DMS153 (cell line): ENCODE data around the gene USP20.

ENCODE experiments used
- DNase-seq: peaks from one replicate; lab custom pipeline; 2025; lab: John Stamatoyannopoulos, UW

The USP20 gene

DNA sequence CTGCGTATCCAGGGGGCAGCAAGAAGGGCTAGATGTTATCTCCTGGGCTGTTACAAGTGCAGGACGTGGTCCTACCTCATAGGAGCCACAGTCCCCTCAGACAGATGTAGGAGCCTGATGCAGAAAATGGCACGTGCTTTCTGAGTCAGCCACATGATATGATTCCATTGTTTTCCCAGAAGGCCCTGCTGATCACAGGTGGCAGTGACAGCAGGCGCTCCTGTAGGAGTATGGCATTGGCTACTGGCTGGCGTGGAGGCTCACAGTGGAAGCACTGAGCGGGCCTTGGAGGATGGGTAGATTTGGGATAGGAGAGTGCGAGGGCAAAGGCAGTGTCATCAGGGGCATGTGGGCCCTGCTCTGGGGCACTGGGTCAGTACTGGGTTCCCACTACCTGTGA, 21.9 kb downstream of the USP20 start:
- no peak for DNase-seq

DNA sequence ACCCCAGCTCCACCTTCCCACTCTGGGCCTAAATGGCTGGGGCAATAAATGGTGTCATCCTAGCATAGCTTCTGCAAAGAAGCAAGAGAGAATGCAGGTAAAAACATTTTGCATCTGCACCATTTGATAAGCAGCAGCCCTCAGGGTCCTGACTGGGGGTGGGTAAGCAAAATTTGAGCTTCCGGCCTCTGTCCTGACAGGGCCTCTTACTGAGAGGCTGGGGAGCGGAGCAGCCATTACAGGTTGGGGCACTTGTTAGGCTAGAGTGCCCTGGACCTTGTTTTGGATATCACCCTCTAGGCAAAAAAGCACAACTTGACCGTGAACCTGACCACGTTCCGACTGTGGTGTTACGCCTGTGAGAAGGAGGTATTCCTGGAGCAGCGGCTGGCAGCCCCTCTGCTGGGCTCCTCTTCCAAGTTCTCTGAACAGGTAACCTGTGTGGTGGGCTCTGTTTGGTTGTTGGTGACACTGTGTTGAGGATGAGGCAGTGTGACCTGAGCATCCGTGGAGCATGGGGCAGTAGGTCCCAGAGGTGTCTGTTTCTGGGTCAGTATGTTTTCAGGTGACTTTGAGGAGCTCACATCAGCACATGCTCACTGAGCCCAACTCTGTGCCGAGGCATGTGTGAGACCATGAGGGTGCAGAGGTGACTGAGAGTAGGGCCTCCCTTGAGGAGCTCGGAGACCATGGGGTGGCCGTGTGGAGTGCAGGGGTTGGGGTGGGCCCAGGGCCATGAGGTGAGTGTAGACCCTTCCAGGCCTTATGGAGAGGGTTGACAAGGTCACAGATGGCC, 23.1 kb downstream of the USP20 start:
- DNase-seq = no peak

DNA sequence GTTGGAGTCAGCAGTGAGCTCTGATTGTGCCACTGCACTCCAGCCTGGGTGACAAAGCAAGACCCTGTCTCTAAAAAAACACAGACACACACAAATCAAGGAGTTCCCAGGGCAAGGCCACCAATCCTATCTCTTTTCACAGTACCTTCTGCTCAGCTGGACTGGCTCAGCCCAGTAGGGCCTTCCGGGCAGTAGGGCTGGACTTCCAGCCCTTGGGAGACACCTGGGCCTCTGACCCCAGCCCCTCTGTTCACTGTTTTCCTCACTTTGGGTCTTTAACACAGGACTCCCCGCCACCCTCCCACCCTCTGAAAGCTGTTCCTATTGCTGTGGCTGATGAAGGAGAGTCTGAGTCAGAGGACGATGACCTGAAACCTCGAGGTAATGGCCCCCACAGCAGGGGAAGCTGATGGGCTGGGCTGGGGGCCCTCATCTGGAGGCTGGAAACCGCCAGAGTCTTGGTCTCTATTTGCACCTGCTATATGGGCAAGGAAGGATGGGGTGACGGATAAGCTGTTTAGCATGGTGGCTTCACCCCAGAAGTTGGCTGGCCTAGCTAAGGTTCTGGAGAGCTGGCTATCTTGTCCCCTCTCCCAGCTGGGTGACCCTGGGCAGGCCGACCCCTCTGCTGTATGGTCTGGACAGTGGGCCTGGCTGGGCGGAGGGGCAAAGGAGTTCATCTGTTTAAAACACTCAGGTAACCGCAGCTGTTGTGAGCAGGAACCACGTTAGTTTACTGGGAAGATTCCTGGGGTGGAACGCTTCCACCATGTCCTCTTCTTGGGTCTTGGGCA, 25.6 kb downstream of the USP20 start:
- no peak for DNase-seq

DNA sequence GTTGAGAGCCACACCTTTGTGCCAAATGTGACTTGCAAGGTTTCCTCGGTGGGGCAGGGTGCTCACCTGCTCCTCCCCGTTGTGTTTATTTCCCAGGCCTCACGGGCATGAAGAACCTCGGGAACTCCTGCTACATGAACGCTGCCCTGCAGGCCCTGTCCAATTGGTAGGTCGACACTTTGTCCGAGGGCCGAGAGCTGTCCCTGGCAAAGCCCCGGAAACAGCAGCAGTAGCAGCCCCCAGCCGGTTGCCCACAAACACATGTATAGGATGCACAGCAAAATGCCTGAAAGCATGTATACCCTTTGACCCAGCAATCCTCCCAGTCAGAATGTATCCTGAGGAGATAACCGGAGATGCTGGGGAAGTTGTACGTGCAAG, 26.2 kb downstream of the USP20 start:
- DNase-seq = no peak

DNA sequence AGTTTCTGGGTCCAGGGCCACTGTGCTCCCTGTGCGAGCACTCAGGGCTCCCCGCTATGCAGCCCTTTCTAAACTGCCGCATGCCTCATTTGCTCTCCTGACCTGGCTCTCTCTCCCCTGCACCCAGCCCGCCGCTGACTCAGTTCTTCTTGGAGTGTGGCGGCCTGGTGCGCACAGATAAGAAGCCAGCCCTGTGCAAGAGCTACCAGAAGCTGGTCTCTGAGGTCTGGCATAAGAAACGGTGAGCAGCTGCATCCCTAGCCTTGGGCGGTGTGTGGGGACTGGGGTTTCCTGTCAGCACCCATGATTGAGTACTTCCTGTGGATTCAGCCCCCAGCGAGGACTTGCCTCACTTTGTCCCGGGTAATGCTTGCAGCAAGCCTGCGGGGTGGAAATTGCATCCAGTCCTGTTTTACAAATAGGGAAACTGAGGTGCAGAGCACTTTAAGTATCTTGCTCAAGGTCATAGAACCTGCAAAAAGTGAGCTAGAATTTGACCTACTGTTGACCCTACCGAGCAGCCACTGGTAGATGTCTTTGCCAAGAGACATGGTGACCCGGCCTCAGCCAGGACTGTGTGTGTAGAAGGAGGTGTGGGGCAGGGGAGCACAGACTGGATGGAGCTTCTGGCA, 27.9 kb downstream of the USP20 start:
- no peak for DNase-seq

DNA sequence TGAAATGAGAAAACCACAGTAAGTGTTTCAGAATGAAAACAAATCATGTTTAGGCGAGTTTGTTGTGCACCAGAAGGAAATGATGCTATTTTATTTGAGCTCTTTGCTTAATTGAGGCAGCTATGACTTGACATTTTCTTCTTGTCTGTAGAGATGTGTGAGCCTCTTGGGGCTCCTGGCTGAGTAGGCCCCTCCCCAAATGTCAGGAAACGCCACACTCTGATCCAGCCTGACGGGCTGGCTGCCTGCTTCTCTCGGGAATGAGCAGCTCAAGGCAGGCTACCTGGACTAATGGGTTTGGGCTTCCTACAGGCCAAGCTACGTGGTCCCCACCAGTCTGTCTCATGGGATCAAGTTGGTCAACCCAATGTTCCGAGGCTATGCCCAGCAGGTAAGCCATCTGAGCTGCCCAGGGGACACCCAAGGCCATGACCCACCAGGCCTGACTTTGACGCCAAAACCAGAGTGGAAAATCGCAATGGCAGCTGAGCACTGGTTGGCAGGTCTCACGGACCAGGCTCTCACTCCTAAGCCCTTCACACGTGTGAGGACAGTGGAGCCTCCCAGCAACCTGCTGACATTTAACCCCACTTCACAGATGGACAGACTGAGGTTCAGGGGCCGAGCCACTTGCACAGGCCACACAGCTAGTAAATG, 29.9 kb downstream of the USP20 start:
- no peak for DNase-seq

DNA sequence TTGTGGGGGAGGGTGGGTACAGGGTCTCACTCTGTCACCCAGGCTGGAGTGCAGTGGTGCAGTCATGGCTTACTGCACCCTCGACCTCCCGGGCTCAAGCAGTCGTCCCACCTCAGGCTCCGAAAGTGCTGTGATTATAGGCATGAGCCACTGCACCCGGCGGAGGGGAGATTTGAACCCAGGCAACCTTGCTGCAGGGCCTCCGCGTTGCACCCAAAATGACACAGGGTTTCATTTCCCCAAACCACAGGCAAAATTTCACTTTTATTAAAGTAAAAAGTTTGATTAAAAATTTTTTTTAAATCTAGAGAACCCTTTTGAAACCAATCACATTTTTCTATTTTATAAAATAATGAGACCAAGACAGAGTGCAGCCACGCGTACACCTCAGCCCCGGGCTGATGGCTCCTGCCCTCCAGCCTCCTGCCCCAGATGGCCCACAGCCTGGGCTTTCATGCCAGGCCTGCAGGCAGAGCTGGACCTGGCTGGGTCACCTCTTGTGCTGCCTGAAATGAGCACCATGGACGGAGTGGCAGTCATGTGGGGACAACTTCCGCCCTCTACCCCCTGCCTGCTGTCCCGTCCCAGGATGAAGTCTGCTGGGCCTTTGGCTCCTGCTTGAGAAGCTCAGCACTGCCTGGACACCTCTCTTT, 30.5 kb downstream of the USP20 start:
- DNase-seq = no peak

DNA sequence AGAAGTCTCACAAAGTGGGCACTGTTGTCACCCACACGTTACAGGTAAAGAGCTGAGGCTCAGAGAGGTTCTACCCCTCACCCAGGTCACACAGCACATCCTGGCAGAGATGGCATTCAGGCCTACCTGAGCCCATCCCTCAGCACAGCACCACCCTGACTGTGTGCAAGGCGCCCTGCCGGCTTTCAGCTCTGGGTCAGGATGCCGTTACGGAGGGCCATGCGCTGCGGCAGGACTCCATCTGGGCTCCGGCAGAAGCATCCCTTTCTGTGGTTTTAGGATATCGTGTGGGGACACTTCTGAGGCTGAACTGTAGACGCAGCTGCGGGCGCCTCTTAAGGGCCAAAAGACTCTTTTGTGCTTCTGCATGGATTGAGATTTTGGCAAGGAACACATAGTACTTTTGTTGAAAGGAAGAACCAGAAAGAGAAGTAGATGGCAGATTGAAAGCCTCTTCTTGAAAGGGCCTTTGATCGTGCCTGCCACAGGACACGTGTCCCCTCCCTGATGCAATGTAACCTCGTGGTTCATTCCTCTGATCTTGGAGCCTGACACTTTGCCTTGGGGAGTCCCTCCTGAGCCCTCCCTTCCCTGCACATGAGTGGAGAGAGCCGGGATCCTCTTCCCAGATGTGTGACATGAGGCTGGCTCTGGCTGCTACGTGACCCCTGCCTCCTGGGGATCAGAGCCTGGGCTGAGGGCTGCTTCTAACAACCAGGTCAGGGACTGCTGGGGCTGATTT, 31.3 kb downstream of the USP20 start:
- DNase-seq = no peak

DNA sequence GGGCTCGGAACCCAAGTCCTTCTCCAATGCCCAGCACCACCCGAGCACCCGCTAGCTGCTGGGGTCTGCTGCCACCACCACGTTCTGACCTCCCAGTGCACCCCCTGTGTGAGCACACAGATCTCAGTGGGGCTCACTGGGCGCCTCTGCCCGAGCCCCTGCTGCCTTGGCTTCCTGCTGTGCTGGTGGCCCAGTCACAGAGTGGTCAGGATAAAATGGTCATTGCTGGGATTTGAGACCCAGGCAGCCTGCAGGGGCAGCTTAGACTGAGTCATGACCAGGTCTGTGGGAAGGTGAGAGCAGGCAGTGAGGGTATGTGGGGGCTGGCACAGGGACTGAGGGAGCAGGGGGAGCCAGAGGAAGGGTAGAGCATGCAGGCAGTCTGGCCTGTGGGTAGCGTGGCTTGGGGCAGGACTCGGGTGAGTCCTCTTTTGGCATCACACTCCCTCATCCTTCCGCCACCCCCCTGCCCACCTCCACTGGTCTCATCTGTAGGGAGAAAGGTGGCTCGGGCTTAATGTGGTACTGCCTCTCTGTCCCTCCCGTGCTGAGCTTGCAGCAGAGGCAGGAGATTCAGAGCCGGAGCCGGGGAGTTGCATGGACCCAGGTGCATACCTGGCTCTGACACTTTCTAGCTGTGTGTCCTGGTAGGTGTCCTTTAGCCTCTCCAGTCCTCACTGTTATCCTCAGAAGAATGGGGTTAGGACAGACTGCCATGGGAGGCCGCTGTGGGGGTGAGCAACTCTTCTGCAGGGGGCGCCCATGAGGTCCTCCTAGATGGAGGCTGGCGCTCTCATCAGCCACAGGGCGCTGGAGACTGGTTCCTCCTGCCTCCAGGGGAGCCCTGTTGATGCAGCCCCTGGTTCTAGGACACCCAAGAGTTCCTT, 32.1 kb downstream of the USP20 start:
- DNase-seq = no peak

DNA sequence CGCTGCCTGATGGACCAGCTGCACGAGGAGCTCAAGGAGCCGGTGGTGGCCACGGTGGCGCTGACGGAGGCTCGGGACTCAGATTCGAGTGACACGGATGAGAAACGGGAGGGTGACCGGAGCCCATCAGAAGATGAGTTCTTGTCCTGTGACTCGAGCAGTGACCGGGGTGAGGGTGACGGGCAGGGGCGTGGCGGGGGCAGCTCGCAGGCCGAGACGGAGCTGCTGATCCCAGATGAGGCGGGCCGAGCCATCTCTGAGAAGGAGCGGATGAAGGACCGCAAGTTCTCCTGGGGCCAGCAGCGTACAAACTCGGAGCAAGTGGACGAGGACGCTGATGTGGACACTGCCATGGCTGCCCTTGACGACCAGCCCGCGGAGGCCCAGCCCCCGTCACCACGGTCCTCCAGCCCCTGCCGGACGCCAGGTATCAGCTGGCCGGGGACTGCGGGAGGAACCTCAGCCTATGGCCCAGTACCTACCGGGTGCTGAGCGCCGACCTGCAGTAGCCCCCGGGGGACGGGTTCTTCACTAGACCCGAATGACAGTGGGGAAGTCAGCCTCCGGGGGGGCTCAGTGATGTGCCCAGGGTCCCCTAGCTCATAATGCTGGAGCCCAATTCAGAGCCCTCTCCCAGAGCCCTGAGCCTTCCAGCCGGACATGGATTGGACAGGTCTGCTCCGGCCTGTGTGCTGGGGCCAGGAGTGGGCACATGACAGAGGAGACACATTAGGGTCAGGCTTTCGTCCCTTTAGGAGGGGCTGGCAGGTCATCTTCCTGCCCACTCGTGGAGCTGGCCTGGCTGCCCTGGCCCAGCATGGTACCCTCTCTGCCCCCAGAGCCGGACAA, 33.0 kb downstream of the USP20 start:
- no peak for DNase-seq

DNA sequence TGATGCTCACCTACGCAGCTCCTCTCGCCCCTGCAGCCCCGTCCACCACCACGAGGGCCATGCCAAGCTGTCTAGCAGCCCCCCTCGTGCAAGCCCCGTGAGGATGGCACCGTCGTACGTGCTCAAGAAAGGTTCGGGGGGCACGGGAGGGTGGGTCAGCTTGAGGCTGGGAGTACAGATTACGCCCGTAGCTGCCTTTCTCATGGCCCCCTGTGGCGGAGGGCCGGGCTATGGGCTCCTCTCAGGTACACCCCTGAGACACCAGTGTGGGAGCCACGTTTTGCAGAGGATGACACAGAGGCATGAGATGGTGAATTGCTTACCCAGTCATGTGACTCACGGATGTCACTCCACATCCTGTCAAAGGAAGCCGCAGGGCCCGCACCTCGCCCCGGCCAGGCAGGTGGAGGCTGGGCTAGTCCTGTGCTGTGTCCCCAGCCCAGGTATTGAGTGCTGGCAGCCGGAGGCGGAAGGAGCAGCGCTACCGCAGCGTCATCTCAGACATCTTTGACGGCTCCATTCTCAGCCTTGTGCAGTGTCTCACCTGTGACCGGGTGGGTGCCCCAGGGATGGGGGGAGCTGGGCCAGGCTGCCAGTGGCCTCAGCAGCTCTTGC, 33.7 kb downstream of the USP20 start:
- DNase-seq = no peak

DNA sequence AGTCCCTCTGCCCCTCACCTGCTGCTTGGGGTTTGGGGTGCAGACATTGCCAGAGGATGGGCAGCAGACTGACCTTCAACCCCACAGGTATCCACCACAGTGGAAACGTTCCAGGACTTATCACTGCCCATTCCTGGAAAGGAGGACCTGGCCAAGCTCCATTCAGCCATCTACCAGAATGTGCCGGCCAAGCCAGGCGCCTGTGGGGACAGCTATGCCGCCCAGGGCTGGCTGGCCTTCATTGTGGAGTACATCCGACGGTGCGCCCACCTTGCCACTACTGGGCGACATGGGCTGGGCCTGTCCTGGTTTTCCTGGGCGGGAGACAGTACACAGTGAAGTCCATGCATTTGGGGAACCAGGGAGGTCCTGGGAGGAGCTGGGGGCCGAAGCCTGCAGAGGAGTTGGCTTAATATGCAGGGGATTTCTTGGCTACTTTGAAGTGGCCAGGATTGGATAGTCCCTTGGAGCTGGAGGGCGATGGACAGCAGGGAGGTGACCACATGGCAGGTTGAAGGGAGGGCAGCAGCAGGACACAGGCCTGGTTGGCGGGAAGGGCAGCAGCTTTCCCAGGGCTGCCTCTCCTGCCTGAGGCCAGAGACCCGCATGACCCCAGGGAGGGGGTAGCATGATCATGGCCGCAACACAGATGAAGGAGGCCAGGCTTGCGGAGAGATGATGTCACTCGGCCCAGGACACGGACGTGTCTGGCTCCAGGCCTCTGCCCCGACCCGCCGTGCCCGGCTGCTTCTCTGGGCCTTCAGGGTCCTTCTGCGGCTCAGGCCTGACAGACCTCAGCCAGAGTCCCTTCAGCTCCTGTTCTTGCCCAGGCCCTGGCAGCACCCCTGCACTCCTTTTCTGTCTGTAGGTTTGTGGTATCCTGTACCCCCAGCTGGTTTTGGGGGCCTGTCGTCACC, 34.6 kb downstream of the USP20 start:
- DNase-seq = no peak

DNA sequence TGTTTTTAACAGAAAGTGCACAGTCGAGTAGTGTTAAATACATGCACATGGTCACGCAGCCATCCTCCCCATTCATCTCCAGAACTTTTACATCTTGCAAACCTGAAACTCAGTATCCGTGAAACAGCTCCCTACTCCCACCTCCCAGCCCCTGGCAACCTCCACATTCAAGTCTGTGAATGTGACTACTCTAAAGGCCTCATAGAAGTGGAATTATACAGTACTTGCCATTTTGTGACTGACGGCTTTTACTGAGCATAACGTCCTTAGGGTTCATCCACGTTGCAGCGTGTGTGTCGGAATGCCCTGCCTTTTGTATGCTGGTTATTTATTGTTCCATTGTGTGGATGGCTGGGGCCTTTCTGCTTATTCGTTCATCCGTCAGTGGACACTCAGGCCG, 35.8 kb downstream of the USP20 start:
- no peak for DNase-seq

DNA sequence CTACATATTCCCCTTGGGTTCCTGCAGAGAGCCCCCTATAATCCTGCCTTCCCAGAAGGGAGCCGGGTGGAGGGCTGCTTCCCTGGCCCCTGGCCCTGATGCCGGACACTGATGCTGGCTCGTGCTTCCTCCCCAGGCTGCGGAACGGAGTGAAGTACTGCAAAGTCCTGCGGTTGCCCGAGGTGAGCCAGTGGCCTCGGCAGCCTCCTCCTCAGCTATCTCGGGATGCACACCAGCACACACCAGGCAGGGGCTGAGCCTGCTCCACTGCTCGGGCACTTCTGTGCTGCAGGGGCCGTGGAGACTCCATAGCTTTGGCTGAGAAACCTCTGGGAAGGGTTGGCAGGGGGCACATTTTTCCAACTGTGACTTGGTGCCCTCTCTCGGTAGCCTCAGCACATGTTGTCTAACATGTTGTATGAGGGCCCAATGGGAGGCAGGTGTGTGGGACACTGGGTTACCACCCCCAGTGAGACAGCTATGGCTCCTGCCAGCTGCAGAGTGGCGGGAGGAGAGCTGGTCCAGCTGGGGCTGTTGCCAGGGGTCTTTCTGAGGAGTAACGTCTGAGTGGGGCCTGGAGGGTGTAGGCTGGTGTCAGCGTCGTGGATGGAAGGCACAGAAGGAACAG, 38.4 kb downstream of the USP20 start:
- DNase-seq = no peak

DNA sequence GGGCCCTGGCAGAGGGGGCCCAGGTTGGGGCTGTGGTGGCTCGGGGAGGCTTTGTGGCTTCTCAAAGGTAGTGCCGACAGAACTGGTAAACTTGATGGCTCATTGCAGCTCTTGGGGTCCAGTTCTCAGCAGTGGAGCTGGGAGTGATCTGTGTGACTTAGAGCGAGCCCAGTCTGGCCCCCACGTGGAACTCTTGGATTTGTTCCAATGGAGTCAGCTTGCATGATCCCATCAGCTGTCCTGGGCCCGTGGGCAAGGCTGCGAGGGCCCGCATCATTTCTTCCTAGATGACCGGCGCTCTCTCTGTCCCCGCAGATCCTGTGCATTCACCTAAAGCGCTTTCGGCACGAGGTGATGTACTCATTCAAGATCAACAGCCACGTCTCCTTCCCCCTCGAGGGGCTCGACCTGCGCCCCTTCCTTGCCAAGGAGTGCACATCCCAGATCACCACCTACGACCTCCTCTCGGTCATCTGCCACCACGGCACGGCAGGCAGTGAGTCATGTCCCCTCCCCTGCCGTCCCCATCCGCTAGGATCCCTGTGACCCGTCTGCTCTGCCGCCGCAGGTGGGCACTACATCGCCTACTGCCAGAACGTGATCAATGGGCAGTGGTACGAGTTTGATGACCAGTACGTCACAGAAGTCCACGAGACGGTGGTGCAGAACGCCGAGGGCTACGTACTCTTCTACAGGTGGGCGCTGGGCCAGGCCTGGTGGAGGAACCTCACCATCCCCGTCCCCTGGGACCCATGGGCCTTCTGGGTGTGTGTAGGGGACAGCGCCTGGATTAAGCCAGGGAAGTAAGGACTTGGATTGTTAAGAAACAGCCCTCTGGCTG, 39.2 kb downstream of the USP20 start:
- DNase-seq = no peak

DNA sequence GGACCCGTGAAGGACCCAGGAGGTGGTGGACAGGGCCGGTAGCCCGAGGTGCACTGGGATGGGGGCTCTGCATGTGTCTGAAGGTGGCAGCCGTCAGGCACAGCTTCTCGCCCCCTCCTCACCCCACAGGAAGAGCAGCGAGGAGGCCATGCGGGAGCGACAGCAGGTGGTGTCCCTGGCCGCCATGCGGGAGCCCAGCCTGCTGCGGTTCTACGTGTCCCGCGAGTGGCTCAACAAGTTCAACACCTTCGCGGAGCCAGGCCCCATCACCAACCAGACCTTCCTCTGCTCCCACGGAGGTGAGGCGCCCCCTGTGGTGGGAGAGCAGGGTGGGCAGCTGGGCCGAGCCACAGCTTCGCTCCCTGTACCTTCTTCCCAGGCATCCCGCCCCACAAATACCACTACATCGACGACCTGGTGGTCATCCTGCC, 39.9 kb downstream of the USP20 start:
- no peak for DNase-seq
